GM18519 (cell line): Measurements from ENCODE around the gene LPIN3.

Experiments
- ATAC-seq: cut with Tn5 transposase; IDR thresholded peaks from one replicate; pipeline ENCODE4 v1.9.1; 2021; ENCODE audit warnings: mild to moderate bottlenecking, moderate library complexity; ENCODE audit not compliant: unreplicated experiment, low FRiP score

Gene LPIN3

GRCh38 chr20:41364967-41365765, 24.5 kb downstream of the LPIN3 start:
- no peak for ATAC-seq

GRCh38 chr20:41365777-41366545, 25.3 kb downstream of the LPIN3 start:
- ATAC-seq = no peak

GRCh38 chr20:41366546-41367392, 26.1 kb downstream of the LPIN3 start, which contains the start of gene EMILIN3:
Gene EMILIN3, minus strand, starts transcription at chr20:41366818. Its CDS starts 184 bp downstream, at chr20:41366634.
- no peak for ATAC-seq

GRCh38 chr20:41367393-41367695, 26.7 kb downstream of the LPIN3 start:
- no peak for ATAC-seq

- ATAC-seq = no peak
Observed at GRCh38 chr20:41367956-41368355, 27.3 kb downstream of the LPIN3 start.

DNA sequence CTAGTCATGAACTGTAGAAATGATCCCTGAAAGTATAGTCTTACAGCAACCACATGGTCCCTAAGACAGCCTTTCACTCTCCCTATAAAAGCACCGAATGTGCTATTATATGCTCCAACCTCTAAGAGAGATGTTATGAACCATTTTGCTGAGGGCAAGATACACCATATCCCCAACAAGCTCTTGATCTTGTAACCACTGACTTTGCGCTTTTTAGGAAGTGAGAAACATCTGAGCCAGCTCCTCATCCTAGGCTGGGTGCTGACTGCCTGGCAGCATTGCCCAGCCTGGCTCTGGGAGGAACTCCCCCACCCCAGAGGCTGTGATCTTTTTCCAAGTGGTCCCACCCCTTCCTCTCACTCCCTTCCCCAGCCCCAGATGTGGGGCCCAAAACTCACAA, 29.1 kb downstream of the LPIN3 start:
- ATAC-seq = no peak

GRCh38 chr20:41370176-41370575, 29.6 kb downstream of the LPIN3 start:
- ATAC-seq = no peak

DNA sequence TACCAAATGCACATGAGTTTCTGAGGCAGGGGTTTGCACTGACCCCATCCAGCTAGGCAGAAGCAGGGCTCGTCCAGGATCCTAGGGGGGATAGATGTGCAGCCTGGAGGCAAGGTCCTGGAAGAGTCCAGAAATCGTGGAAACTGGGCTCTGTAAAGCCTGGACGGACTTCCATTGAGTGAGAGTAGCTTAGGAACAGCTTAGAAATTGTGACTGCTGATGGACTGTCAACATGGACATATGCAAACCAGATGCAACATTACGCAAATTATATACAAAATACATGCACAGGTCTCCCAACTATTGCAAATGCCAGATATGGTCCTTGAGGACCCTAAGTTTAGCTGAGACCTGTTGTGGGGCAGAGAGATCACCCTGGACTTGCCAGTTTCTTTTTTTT, 30.8 kb downstream of the LPIN3 start:
- no peak for ATAC-seq

GRCh38 chr20:41373251-41373783, 32.7 kb downstream of the LPIN3 start:
- ATAC-seq = no peak

DNA sequence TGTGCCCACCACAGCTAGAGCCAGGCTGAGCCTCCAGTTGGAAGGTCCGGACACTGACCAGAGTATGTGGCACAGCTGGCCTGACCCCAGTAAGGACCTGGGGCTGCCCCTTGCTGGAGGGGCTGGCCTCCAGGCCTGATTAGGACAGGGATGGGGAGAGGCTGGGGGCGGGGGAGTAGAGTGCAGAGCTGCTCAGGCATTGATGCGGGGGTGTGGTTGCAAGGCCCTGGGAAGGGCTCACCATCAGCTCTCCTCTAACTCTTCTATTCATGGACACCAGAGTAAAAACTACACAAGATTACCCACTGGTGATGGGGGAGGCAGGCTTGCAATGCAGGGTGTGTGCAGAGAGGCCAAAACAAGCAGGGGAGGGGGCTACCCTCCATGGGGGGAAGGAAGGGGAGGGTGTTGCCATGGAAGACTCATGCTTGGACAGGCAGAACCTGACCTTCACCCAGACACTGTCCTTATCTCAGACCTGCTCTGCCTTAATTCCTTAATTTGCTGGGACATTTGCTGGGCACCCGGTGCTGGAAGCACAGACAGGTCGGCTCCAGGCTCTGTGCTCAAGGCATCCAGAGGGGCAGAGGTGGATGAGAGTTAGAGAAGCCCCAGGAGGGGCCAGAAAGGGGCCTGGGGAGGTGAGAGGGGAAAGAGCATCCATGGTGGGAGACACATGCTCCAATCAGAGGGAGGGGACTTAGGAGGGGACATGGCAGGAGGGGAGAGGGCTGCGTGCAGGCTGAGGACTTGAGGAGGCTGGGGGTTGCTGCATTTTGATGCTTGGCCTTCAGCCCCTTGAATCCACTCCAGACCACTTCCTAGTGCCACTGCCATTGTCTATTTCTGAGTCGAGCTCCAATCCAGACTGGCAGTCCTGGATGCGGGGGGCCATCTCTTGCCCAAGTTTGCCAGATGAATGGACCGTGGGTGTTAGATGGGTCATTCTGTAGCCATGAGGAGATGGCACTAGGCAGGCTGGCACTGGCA, 33.6 kb downstream of the LPIN3 start:
- ATAC-seq = no peak

DNA sequence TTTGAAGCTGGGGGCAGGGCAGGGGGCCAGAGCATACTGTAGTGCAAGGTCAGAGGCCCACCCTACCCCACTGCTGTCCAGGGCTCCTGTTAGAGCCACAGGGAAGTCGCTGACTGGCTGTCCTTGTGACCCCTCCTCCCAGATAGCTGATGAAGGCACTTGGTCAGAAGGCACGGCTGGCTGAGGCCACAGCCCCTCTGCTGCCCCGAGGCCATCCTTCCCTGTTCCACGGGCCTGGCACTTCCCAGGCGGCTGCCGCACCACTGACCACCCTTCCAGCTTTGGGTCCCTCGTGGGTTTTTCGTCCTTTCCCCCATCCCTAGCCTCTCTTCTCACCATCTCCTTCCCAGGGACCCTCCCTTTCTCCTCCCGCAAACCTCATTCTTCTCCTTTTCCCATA, 35.2 kb downstream of the LPIN3 start:
- no peak for ATAC-seq

DNA sequence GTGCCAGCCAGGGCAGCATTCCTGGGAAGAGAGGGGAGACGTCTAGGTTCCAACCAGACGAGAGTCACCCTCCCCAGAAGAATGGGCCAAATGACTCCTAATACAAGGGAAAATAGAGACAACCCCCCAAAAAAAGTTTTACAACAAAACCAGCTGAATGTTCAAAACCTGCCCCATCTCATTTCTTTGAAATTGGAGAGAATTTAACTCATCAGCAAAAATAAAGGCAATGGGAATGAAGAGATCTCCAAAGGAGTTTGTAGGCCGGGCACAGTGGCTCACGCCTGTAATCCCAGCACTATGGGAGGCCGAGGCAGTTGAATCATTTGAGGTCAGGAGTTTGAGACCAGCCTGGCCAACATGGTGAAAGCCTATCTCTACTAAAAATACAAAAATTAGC, 35.7 kb downstream of the LPIN3 start:
- ATAC-seq = no peak

DNA sequence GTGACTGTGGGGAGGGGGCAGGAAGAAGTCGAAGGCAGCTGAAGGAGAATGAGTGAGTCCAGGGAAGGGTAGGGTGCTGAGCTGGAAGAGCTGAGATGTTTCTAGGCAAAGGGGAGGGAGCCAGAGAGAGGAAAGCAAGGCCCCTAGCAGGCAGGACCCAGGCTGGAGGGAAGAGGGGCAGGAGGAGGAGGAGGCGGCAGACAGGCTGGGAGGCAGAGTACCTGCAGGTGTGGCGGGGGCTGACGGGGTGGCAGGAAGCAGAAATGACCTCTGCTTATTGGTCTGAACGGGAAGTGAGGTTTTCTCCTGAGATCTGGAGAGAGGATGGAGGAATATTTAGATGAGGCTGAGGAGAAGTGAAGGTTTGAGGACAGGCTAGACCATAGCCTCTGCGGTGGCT, 36.7 kb downstream of the LPIN3 start:
- ATAC-seq = no peak

GRCh38 chr20:41379551-41379950, 38.9 kb downstream of the LPIN3 start:
- no peak for ATAC-seq

- no peak for ATAC-seq
Observed at GRCh38 chr20:41380551-41381193, 40.1 kb downstream of the LPIN3 start.

DNA sequence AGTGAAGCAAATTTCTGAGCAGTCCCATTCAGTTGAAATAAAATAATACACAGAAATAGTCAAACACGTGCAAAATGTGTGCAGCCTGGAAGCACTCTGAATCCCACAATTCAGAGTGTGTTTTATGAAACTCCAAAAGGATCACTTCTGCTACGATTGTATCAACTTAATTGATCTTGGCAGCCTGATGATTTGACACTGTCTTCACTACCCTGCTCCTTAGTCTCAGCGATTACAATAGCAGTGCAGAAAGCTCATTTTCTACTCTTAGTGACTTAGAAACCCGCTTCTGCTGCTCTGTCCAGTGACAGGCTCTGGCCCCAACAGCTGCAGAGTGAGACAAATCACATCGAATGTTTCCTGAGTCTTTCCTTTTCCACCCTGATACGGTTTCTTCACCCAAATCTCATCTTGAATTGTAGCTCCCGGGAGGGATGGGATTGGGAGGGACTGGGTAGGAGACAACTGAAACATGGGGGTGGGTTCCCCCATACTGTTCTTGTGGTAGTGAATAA, 42.2 kb downstream of the LPIN3 start:
- no peak for ATAC-seq

DNA sequence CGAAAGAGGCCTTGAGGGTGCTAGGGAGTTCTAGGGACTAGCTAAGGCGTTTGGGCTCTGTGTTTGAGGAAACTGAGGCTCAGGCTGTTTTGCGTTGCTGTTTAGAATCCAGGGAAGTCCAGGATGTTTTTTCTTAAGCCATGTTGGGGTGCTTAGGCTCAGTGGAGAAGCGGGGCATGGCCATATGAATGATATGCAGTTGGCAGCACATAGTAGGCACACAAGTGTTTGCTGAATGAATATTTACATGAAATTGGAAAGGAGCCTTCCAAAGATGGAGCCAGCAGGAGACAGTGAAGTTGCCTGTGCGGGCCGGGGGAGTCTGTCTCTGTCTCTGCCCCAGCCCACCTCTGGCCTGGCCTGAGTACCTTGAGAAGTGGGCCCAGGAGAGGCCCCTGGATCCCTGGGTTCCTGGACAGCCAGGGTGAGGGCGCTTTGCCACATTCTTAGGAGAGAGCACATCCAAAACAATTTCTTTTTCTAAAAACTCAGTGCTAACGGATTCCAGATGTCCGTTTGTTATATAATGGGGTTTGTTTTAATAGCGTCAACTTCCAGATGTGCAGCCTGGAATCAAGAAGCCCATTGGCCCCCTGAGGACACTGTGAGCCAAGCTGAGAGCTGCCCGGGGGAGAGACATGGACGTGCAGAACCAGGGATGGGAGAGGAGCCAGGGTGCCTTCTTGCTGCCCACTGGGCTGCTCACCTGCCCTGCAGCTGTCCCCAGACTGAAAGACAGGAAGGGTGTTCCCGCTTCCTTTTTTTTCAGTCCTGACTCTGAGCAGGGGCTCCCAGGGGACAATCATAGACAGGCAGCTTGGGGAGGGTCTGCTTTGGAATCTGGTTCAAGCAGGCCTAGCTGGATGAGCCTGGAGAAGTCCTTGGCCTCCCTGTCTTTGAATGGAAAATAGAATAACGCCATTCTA, 46.1 kb downstream of the LPIN3 start:
- no peak for ATAC-seq

DNA sequence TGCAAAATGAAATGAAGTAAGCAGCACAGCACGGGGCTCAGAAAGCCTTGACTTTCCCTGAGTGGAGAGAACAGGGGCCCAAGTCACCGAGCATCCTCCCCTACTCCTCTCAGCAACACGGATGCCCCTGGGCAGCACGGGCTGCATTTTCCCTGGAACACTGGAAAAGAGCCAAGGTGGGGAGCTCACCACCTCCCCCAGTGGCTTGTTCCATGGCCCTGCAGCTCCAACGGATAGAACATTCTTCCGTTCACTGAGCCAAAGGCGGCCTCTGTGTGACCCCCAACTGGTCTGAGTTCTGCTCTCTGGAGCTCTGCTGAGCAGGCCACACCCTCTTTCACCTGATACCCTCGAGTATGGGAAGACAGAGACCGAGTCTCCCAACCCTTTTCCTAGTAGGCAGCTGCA, 46.8 kb downstream of the LPIN3 start:
- no peak for ATAC-seq
